Central memory CD8-positive, alpha-beta T cell (primary cell): ENCODE results near the gene SNX17.
"Not testable (repeated sequence)": the region's sequence is repeated elsewhere in the genome, so short reads cannot be mapped to it uniquely, and the experiment has no call there.

Source experiments
- ATAC-seq: fragments of 150-1000 bp; cut with Tn5 transposase; replicated peaks from 2 replicates; pipeline ENCODE4 v1.10.0; 2022; ENCODE audit warnings: mild to moderate bottlenecking, moderate FRiP score, moderate number of reproducible peaks; ENCODE audit not compliant: poor library complexity, severe bottlenecking; ENCODE audit errors: extremely low read depth
- DNase-seq, 2 donors: peaks; one replicate each; pipeline ENCODE4 v3.0.0; 2021; ENCODE audit warnings: low spot score in 2 of 2
- H3K27ac Mint-ChIP-seq: one replicate; pipeline ENCODE4 v1.8.0; 2022; ENCODE audit warnings: low read depth, mild to moderate bottlenecking, moderate library complexity, mixed read lengths
- H3K27me3 Mint-ChIP-seq: one replicate; pipeline ENCODE4 v1.8.0; 2022; ENCODE audit warnings: mixed read lengths
- H3K36me3 Mint-ChIP-seq: one replicate; pipeline ENCODE4 v1.8.0; 2022; ENCODE audit warnings: mild to moderate bottlenecking, moderate library complexity, mixed read lengths; ENCODE audit not compliant: insufficient read depth
- H3K4me1 Mint-ChIP-seq: one replicate; pipeline ENCODE4 v1.8.0; 2022; ENCODE audit warnings: mixed read lengths
- H3K4me3 Mint-ChIP-seq: one replicate; pipeline ENCODE4 v1.8.0; 2022; ENCODE audit warnings: mild to moderate bottlenecking, moderate library complexity, mixed read lengths
- H3K9me3 Mint-ChIP-seq: one replicate; pipeline ENCODE4 v1.8.0; 2022; ENCODE audit warnings: mixed read lengths

Gene SNX17

DNA sequence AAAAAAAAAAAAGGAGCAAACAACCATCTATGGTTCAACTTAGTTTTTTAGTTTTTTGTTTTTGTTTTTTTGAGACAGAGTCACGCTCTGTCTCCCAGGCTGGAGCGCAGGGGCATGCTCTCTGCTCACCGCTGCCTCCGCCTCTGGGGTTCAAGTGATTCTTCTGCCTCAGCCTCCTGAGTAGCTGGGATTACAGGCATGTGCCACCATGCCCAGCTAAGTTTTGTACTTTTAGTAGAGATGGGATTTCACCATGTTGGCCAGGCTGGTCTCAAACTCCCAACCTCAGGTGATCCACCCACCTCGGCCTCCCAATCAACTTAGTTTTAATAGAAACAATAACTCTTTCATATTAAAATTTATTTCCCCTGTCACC is 17.0 kb upstream of the SNX17 start:
- not testable (repeated sequence) for DNase-seq, H3K4me3 Mint-ChIP-seq, H3K9me3 Mint-ChIP-seq, ATAC-seq, H3K27me3 Mint-ChIP-seq
- Mint-ChIP-seq H3K27ac (peak overlapping the region; percentile 78), H3K36me3 (peaks cover 18% of the 10 kb centered on the region), H3K4me1 (peaks cover 55% of the 10 kb centered on the region)

DNA sequence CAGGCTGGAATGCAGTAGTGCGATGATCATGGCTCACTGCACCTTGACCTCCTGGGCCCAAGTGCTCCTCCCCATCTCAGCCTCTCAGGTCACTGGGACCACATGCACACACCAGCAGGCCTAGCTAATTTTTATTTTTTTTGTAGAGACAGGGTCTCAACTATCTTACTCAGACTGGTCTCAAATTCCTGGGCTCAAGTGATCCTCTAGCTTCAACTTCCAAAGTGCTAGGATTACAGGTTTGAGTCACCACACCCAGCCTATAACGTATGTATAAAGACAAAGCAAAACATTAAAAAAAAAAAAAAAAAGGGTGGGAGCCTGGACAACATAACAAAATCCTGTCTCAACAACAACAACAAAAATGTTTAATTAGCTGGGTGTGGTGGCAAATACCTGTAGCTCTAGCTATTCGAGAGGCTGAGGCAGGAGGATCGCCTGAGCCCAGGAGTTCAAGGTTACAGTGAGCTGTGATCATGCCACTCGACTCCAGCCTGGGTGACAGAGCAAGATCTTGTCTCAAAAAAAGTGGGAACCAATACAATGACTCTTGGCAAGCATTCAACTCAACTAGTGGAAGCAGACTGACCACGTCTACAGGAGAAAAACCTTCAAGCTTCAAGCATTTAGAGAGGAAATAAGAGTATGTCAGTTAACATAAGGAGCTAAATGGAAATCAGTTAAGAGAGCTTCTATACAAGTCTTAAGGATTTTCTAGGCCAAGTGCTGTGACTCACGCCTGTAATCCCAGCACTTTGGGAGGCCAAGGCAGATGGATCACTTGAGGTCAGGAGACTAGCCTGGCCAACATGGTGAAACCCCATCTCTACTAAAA is 16.4 kb upstream of the SNX17 start:
- ATAC-seq (no peak), DNase-seq (no peak)
- peaks cover 20% of the 10 kb centered on the region for H3K36me3 Mint-ChIP-seq
- no peak overlapping the region for H3K4me3 Mint-ChIP-seq
- H3K27me3 Mint-ChIP-seq = no peaks in the 10 kb centered on the region
- H3K27ac Mint-ChIP-seq = peak overlapping the region; percentile 78
- no peaks in the 10 kb centered on the region for H3K9me3 Mint-ChIP-seq
- H3K4me1 Mint-ChIP-seq = peaks cover 60% of the 10 kb centered on the region

GRCh38 chr2:27354597-27354927 is 15.9 kb upstream of the SNX17 start:
- Mint-ChIP-seq H3K4me3 (no peak overlapping the region), H3K4me1 (peaks cover 60% of the 10 kb centered on the region), H3K36me3 (peaks cover 18% of the 10 kb centered on the region), H3K27ac (no peak overlapping the region), H3K9me3 (no peaks in the 10 kb centered on the region), H3K27me3 (no peaks in the 10 kb centered on the region)
- no peak for DNase-seq
- no peak for ATAC-seq

DNA sequence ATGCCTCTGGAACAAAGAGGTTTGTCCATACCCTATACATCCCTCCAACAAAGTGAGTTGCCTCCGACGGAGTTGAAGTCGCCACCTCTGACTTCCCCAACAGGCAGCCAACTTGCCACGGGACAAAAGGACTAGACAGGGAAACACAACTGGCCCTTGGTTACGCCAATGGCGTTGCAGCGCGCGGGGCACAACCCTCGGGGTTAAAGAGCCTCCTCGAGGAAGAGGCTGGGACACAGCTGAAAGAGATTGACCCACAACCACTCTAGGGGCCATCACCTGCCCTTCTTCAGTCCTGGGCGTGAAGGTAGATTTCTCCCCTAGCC is 14.4 kb upstream of the SNX17 start:
- H3K36me3 Mint-ChIP-seq = peaks cover 16% of the 10 kb centered on the region
- ATAC-seq (peak; percentile 26), DNase-seq (no peak)
- peaks cover 54% of the 10 kb centered on the region for H3K4me1 Mint-ChIP-seq
- H3K27me3 Mint-ChIP-seq = no peaks in the 10 kb centered on the region
- peak overlapping the region; percentile 96 for H3K4me3 Mint-ChIP-seq
- no peaks in the 10 kb centered on the region for H3K9me3 Mint-ChIP-seq
- H3K27ac Mint-ChIP-seq = peak overlapping the region; percentile 99

DNA sequence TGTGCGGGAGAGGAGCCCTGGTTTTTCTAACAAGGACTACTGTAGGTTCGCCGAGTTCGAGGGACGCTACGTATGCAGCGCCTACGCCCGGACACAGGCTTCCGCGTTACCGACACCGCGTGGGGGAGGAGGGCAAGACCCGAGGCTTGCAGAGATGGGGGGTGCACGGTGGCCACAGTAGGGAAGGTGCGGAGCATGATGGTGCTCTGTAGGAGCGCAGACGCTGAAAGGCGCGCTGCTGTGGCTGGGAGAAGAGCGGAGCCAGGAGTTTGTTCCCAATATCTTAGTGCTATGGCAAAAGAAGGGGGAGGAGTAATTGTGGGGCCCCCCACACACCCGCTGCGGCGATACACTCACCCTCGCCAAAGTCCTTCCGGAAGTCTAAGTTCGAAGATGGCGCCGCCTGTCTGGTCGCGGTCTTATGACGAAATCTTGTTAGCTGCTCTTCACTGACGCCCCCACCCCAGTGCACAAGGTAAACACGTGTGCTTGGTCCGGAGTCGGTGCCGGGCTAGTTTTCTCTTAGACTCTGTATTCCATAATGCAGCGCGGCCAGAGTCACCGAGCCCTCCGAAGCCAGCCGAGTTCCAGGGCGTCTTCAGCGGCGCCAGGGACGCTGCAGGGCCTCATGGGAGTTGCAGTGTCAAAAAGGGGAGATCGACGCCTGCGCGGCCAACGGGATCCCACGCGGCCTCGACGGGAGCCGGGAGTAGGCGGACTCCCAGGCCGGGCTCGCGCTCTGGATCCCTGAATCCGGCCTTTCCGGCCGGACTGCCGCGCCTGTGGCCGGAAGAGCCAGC is 13.8 kb upstream of the SNX17 start, which contains the start of gene GTF3C2:
Gene GTF3C2, minus strand, starts transcription at position 383 of the 800 bp plus-strand sequence. CDS start 13,210 bp downstream, outside the sequence.
- H3K27me3 Mint-ChIP-seq = no peaks in the 10 kb centered on the region
- peak; percentile 85 for ATAC-seq
- peak within 1 kb of the TSS; percentile 96 for H3K4me3 Mint-ChIP-seq
- H3K9me3 Mint-ChIP-seq = no peaks in the 10 kb centered on the region
- peak; percentile 84 to 91 for DNase-seq
- H3K27ac Mint-ChIP-seq = peak within 1 kb of the TSS; percentile 99
- peaks cover 52% of the 10 kb centered on the region for H3K4me1 Mint-ChIP-seq
- peaks cover 16% of the 10 kb centered on the region for H3K36me3 Mint-ChIP-seq

DNA sequence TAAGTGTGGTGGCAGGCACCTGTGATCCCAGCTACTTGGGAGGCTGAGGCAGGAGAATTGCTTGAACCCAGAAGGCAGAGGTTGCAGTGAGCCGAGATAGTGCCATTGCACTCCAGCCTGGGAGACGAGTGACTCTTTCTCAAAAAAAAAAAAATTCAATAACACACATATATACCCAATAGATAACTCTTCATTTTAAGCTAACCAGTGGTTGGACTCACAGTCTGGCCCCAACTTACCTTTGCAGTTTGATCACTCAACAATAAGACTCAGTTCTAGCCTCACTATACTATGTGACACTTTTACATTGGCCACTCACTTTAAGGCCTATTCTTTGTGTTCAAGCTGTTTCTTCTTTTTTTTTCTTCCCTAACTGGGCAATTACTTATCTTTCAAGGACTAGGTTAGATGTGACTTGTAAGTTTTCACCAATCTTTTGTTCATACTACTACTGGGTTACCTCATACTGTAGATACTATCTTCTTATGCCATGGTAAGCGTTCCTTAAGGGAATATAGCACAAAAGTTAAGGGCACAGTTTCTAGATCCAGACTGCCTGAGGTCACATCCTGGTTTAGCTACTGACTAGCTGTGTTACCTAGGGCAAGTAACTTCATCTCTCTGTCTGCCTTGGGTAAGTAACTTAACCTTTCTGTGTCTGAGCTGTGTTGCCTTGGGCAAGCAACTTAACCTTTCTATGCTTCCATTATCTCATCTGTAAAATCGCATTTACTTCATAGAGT is 7.6 kb upstream of the SNX17 start:
- H3K27ac Mint-ChIP-seq = no peak overlapping the region
- DNase-seq (no peak), ATAC-seq (no peak)
- H3K9me3 Mint-ChIP-seq = no peaks in the 10 kb centered on the region
- H3K27me3 Mint-ChIP-seq = no peaks in the 10 kb centered on the region
- peaks cover 11% of the 10 kb centered on the region for H3K36me3 Mint-ChIP-seq
- H3K4me1 Mint-ChIP-seq = peaks cover 10% of the 10 kb centered on the region
- no peak overlapping the region for H3K4me3 Mint-ChIP-seq

DNA sequence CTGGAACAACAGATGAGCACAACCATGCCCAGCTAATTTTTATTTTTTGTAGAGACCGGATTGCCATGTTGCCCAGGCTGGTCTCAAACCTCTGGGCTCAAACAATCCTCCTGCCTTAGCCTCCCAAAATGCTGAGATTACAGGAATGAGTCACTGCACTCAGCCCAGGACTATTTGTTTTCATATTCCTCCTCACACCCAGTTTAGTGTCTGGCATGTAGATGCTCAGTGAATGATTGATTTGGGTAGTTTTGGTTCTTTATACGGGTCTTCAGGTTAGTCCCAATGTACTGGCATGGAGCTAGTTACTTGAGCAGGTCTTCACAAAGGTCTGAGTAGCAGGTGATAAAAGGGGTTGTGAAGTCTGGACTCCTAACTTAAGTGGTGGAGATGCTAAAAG is 6.5 kb upstream of the SNX17 start:
- no peak for DNase-seq
- Mint-ChIP-seq H3K4me3 (no peak overlapping the region), H3K4me1 (peaks cover 7% of the 10 kb centered on the region), H3K27ac (no peak overlapping the region), H3K27me3 (no peaks in the 10 kb centered on the region), H3K9me3 (no peaks in the 10 kb centered on the region), H3K36me3 (peaks cover 11% of the 10 kb centered on the region)
- no peak for ATAC-seq

DNA sequence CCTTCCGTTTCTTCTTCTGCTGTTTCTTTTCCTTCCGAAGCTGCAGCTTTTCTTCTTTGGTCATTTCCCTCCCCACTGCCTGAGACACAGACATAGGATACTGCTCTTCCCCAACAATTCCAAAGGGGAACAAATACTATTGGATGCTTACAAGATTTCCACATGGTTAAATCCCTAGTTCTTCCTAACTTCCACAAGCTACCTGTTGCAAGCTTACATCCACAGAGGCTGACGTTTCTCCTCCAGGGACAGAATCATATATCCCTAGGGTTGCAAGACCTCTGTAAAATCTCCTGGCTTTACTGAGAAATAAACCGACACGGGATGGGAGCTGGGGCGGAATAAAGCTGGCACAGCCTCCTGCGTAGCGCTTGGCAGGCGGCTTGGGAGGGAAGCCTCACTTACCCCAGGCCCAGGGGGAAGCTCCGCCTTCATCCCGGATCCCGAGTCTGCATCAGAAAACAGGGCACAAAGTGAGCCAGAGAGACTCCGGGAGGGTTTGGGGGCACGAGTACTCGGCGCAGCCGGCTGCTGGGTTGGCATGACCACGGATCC is 868 bp upstream of the SNX17 start:
- Mint-ChIP-seq H3K9me3 (no peaks in the 10 kb centered on the region), H3K4me3 (peak overlapping the region; percentile 86), H3K27ac (peak overlapping the region; percentile 91), H3K27me3 (no peaks in the 10 kb centered on the region), H3K4me1 (peaks cover 45% of the 10 kb centered on the region), H3K36me3 (peaks cover 27% of the 10 kb centered on the region)
- no peak for ATAC-seq
- no peak for DNase-seq

- DNase-seq (no peak), ATAC-seq (peak; percentile 2)
- Mint-ChIP-seq H3K4me3 (peak overlapping the region; percentile 86), H3K36me3 (peaks cover 36% of the 10 kb centered on the region), H3K27ac (peak overlapping the region; percentile 91), H3K27me3 (no peaks in the 10 kb centered on the region), H3K4me1 (peaks cover 48% of the 10 kb centered on the region), H3K9me3 (no peaks in the 10 kb centered on the region)
Observed at GRCh38 chr2:27370816-27371620, 602 bp downstream of the SNX17 start.

- no peaks in the 10 kb centered on the region for H3K9me3 Mint-ChIP-seq
- no peaks in the 10 kb centered on the region for H3K27me3 Mint-ChIP-seq
- peak overlapping the region; percentile 91 for H3K27ac Mint-ChIP-seq
- ATAC-seq (no peak), DNase-seq (no peak)
- H3K36me3 Mint-ChIP-seq = peaks cover 47% of the 10 kb centered on the region
- no peak overlapping the region for H3K4me3 Mint-ChIP-seq
- peaks cover 53% of the 10 kb centered on the region for H3K4me1 Mint-ChIP-seq
Observed at GRCh38 chr2:27372937-27373336, 2.5 kb downstream of the SNX17 start.

- ATAC-seq (no peak), DNase-seq (no peak)
- Mint-ChIP-seq H3K4me3 (no peak overlapping the region), H3K27me3 (no peaks in the 10 kb centered on the region), H3K36me3 (peaks cover 48% of the 10 kb centered on the region), H3K4me1 (peaks cover 49% of the 10 kb centered on the region), H3K27ac (no peak overlapping the region), H3K9me3 (no peaks in the 10 kb centered on the region)
Observed at GRCh38 chr2:27373567-27373966, 3.2 kb downstream of the SNX17 start.
